Measurements from ENCODE around the gene SORBS1.

DNA sequence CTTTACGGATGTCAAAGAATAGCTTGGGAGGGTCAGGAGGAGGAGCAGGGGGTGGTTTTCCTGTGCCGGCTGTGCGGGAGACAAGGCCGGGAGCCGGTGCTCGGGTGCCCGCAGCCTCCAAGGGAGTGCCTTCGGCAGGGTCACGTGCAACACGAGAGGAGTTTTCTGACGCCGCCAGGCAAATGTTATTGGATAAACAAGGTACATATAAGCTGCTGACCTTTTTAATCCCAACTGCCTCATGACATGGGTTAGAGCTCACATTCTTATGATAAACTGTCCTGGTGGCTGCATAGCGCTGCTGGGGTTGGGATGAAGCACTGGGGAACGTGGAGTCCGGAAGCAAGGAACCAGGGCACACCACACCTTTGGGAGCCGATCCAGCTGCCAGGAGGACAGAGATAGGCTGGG lies 145.5 kb downstream of the SORBS1 start:
- TF ChIP-seq GATA3 (IDR thresholded peaks at IDR 0.05; ENCODE audit: low read depth, low read length) = no peak
- no peak for TF ChIP-seq GATA2 (IDR thresholded peaks at IDR 0.05; ENCODE audit: low read depth, low read length)

All from SH-SY5Y (cell line).